HepG2 (cell line): ENCODE results near the gene SPTB. TPM values are rescaled to one million over a fixed set of nuclear protein-coding genes. Genes with fewer than 3 reads are reported as not detected.
A peak's percentile ranks its signal among the peaks of the same experiment; 100 is the strongest.

Experiments used
- ATAC-seq: fragments of 200-7000 bp; cut with Tn5 transposase; 3 replicates; pipeline ENCODE4 v1.9.1; 2020; ENCODE audit warnings: mild to moderate bottlenecking, moderate library complexity
- BruUV-seq: library from RNA; stranded (reverse); fragments of 400-500 nt; replicated peaks from 2 replicates; lab custom pipeline; 2021; lab: Mats Ljungman, UMichigan
- CTCF ChIA-PET: fragments of 300-600 bp; formaldehyde crosslinking; extraction: SDS; loops from one replicate; lab custom pipeline; 2021; ENCODE audit warnings: low total read pairs, inconsistent platforms, low intra/inter-chr PET ratio; lab: Yijun Ruan, JAX
- POLR2A ChIA-PET: fragments of 350-600 bp; sonication (Branson Sonifier 250); formaldehyde crosslinking; loops from one replicate; lab custom pipeline; 2020; ENCODE audit warnings: antibody characterized with exemption, inconsistent platforms; lab: Yijun Ruan, JAX
- DNase-seq: peaks from one replicate; pipeline ENCODE4 v3.0.0-alpha.2; 2015; ENCODE audit warnings: low spot score
- FAIRE-seq: peaks from 3 replicates; lab custom pipeline; 2011; peaks lifted over from hg19 to GRCh38; lab: Jason Lieb, UNC
- H2AFZ ChIP-seq: one replicate; pipeline ENCODE4 v1.6.1; 2011; ENCODE audit warnings: low read length, inconsistent platforms
- H3K27ac ChIP-seq: fragments of 300-600 bp; 3 replicates; pipeline ENCODE4 v1.8.0; 2011; ENCODE audit warnings: mixed run types, mild to moderate bottlenecking, mixed read lengths, low read length, inconsistent platforms; ENCODE audit not compliant: insufficient read depth; ENCODE audit errors: extremely low read length
- H3K27me3 ChIP-seq, 2 experiments: fragments of 200-600 bp in 1 of 2; 2 replicates in 1 of 2; 3 replicates in 1 of 2; pipeline versions ENCODE4 v1.6.0 to v1.8.0; 2011; ENCODE audit warnings: low read length in 2 of 2, mild to moderate bottlenecking in 2 of 2, moderate library complexity in 2 of 2, inconsistent platforms in 1 of 2; ENCODE audit not compliant: insufficient read depth in 2 of 2, control insufficient read depth in 1 of 2
- H3K36me3 ChIP-seq, 2 experiments: fragments of 200-600 bp in 1 of 2; replicated peaks in 1 of 2; 2 replicates in 1 of 2; 3 replicates in 1 of 2; pipeline versions ENCODE4 v1.5.1 to v1.8.0; 2011; ENCODE audit warnings: low read length in 2 of 2, inconsistent platforms in 1 of 2; ENCODE audit not compliant: insufficient read depth in 2 of 2, control insufficient read depth in 1 of 2
- H3K4me1 ChIP-seq: 2 replicates; pipeline ENCODE4 v1.5.1; 2012; ENCODE audit warnings: low read length, inconsistent platforms; ENCODE audit not compliant: insufficient read depth
- H3K4me2 ChIP-seq: 2 replicates; pipeline ENCODE4 v1.6.0; 2011; ENCODE audit warnings: low read depth, low read length, inconsistent platforms
- H3K4me3 ChIP-seq, 3 experiments: fragments of 200-600 bp in 1 of 3; sonication (generic), shearing (Covaris generic) in 1 of 3; replicated peaks in 1 of 3; 2 replicates each; pipeline ENCODE4 v1.5.1; 2011 to 2016; ENCODE audit warnings: low read length in 3 of 3, inconsistent platforms in 2 of 3, low read depth in 2 of 3, mild to moderate bottlenecking in 2 of 3, control low read depth in 1 of 3, mixed read lengths in 1 of 3; ENCODE audit not compliant: insufficient read depth in 1 of 3
- H3K79me2 ChIP-seq: one replicate; pipeline ENCODE4 v1.6.1; 2011; ENCODE audit warnings: low read length, inconsistent platforms; ENCODE audit not compliant: insufficient read depth
- H3K9ac ChIP-seq: 2 replicates; pipeline ENCODE4 v1.6.0; 2011; ENCODE audit warnings: mild to moderate bottlenecking, low read depth, low read length, inconsistent platforms; ENCODE audit not compliant: insufficient read depth
- H3K9me3 ChIP-seq: 2 replicates; pipeline ENCODE4 v1.5.1; 2012; ENCODE audit warnings: mild to moderate bottlenecking, low read length
- H4K20me1 ChIP-seq: 2 replicates; pipeline ENCODE4 v1.6.0; 2011; ENCODE audit warnings: inconsistent platforms, mild to moderate bottlenecking, low read length, moderate library complexity; ENCODE audit not compliant: insufficient read depth
- CBFB ChIP-seq: sonication (generic); formaldehyde crosslinking; IDR thresholded peaks from 2 replicates; pipeline ENCODE4 v1.4.0; 2020; ENCODE audit warnings: missing genetic modification reagents
- KAT2B ChIP-seq: fragments of 150-350 bp; IDR thresholded peaks from 2 replicates; pipeline ENCODE4 v1.6.1; 2014; ENCODE audit warnings: low read depth, low read length, borderline replicate concordance
- KDM5B ChIP-seq: sonication (generic); formaldehyde crosslinking; IDR thresholded peaks from 2 replicates; pipeline ENCODE4 v1.4.0; 2020; ENCODE audit warnings: missing genetic modification reagents, mild to moderate bottlenecking, borderline replicate concordance
- KLF9 ChIP-seq: IDR thresholded peaks from 2 replicates; pipeline ENCODE4 v1.6.1; 2016; ENCODE audit warnings: low read depth
- SALL1 ChIP-seq: sonication (generic); formaldehyde crosslinking; IDR thresholded peaks from 2 replicates; pipeline ENCODE4 v1.8.0; 2022; ENCODE audit warnings: mild to moderate bottlenecking, missing genetic modification reagents
- ZFP62 ChIP-seq: sonication (generic); formaldehyde crosslinking; IDR thresholded peaks from 2 replicates; pipeline ENCODE4 v1.4.0; 2020; ENCODE audit warnings: missing genetic modification reagents
- ZNF253 ChIP-seq: sonication (generic); formaldehyde crosslinking; IDR thresholded peaks from 2 replicates; pipeline ENCODE4 v1.8.0; 2022; ENCODE audit warnings: mild to moderate bottlenecking, missing genetic modification reagents, borderline replicate concordance
- ZNF7 ChIP-seq: IDR thresholded peaks from 2 replicates; pipeline ENCODE4 v1.6.1; 2016; ENCODE audit warnings: missing biosample characterization, missing genetic modification reagents
- WGBS: methylation state at CpG from one replicate; pipeline ENCODE4 v1.1.6; 2017; ENCODE audit warnings: low lambda C conversion rate; 5-methylcytosine and 5-hydroxymethylcytosine counted together
- in situ Hi-C: cut with HindIII; loops from 2 replicates; pipeline ENCODE4 v1.10.0; 2017; ENCODE audit warnings: low pct_unique_long_range_greater_than_20kb; ENCODE audit not compliant: extremely low pct_ligation_motif_present
- intact Hi-C: fragments of 100-400 bp; cut with micrococcal nuclease; formaldehyde crosslinking; loops from one replicate; pipeline ENCODE4 v1.10.0; 2022; ENCODE audit not compliant: unreplicated experiment
- polyA plus RNA-seq, 8 experiments: library from polyadenylated mRNA; depleted of rRNA in 3 of 8; stranded (reverse) in 7 of 8; unstranded in 1 of 8; fragments of >200 nt; fragmentation: Illumina TruSeq in 4 of 8; extraction: Trizol in 4 of 8; gene quantifications; 2 replicates each; pipeline versions ENCODE4 v1.2.1 to v1.2.3, GENCODE V29; 2011 to 2016; ENCODE audit warnings: low read depth in 4 of 8, missing spikeins in 1 of 8, mixed read lengths in 1 of 8; ENCODE audit not compliant: insufficient read depth in 1 of 8
- total RNA-seq, 5 experiments: library from RNA; depleted of rRNA; stranded (reverse); fragments of >200 nt; fragmentation: Illumina TruSeq; extraction: Trizol; gene quantifications; 2 replicates each; pipeline ENCODE4 v1.2.3, GENCODE V29; 2016; ENCODE audit warnings: low read depth in 1 of 5
- TF ChIP-seq, protein P1 (sequence below): sonication (generic); formaldehyde crosslinking; IDR thresholded peaks from 2 replicates; pipeline ENCODE4 v1.5.1; 2020; ENCODE audit warnings: missing genetic modification reagents, mild to moderate bottlenecking, borderline replicate concordance
- TF ChIP-seq, protein P2 (sequence below): sonication (generic); formaldehyde crosslinking; IDR thresholded peaks from 2 replicates; pipeline ENCODE4 v1.5.1; 2020; ENCODE audit warnings: mild to moderate bottlenecking, missing genetic modification reagents, borderline replicate concordance

The SPTB gene
- total and polyA plus RNA-seq, 2 of the 13 experiments (the other 11 are each of a cell fraction or from before 2014, with no cell fraction given): 0.01 to 0.02 TPM

DNA sequence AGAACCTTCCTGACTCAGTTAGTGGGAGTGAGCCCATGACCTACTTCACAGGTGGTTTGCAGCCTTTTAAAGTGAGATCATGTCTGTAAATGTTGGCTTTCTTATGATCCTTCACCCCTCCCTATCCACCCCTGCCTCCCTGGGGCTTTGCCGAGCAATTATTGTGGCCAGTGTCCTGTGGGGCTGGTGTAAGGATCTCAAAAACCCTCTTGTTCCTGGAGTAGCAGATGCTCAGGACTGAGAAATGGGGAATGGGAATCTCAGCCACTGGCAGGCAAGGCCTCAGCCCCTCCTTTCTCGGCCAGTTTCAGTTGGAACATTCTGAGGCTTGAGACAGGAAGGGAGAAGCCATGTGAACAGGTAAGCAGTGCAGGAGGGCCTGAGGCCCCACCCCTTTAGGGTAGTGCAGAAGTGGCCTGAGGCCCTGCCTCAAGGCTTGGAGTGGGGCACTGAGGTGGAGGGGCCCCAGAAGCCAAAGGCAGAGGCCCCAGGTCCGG, 121.6 kb downstream of the SPTB start:
- H2AFZ ChIP-seq: no peak overlapping the region
- POLR2A ChIA-PET: no interaction called here
- H3K4me1 ChIP-seq: peaks cover 22% of the 10 kb centered on the region
- H3K9ac ChIP-seq: no peak overlapping the region
- FAIRE-seq (no peak), ATAC-seq (no peak), DNase-seq (no peak)
- no peaks in the 10 kb centered on the region for H3K79me2 ChIP-seq
- no peaks in the 10 kb centered on the region for H3K36me3 ChIP-seq
- 0 out of 2 replicates have a peak, but pooled peaks have one; percentile 26 for TF ChIP-seq ZNF7 (CRISPR knock-in tag)
- no peak for TF ChIP-seq KLF9 (CRISPR knock-in tag)
- TF ChIP-seq, protein P1, sequence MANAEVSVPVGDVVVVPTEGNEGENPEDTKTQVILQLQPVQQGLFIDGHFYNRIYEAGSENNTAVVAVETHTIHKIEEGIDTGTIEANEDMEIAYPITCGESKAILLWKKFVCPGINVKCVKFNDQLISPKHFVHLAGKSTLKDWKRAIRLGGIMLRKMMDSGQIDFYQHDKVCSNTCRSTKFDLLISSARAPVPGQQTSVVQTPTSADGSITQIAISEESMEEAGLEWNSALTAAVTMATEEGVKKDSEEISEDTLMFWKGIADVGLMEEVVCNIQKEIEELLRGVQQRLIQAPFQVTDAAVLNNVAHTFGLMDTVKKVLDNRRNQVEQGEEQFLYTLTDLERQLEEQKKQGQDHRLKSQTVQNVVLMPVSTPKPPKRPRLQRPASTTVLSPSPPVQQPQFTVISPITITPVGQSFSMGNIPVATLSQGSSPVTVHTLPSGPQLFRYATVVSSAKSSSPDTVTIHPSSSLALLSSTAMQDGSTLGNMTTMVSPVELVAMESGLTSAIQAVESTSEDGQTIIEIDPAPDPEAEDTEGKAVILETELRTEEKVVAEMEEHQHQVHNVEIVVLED: no peak
- no peak for TF ChIP-seq KAT2B
- TF ChIP-seq ZNF253 (CRISPR knock-in tag): no peak
- H4K20me1 ChIP-seq: no peaks in the 10 kb centered on the region
- CTCF ChIA-PET: no interaction called here
- peaks cover 6 to 37% of the 10 kb centered on the region in 2 experiments; a peak in 4 of 5 replicates for H3K27me3 ChIP-seq
- no TSS peak for BruUV-seq
- H3K4me3 ChIP-seq: no peak overlapping the region
- H3K4me2 ChIP-seq: no peak overlapping the region
- WGBS: 6% methylated on average over 3 of the region's 3 CpGs
- H3K27ac ChIP-seq: no peak overlapping the region
- in situ Hi-C loops (loop anchor here (5.0 kb wide), 1 partner anchor 86 kb away; no protein-coding TSS in a partner anchor), intact Hi-C loops (no loop called here)
- H3K9me3 ChIP-seq: no peaks in the 10 kb centered on the region

DNA sequence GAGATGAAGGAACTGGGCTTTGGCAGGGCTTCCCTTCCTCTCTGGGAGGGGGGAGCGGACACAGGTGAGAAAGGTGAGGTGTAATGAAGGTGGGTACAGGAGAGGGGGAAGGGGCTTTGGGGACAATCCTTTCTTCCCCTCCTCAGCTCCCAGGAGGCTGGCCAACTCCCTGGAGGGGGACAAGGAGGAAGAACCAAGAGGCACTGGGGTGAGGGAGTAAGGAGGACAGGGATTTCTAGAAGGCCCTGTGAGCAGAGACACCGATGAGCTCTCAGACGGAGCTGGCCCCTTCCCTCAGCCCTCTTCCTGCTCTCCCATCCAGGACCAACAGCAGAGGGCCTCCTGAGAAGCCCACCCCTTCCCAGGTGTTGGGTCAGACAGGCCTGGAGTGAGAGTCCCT, 122.1 kb downstream of the SPTB start:
- FAIRE-seq (no peak), DNase-seq (no peak), ATAC-seq (no peak)
- H3K79me2 ChIP-seq: no peaks in the 10 kb centered on the region
- H3K4me3 ChIP-seq: no peak overlapping the region
- H3K4me2 ChIP-seq: no peak overlapping the region
- no peak overlapping the region for H2AFZ ChIP-seq
- TF ChIP-seq KDM5B (CRISPR knock-in tag) (no peak), ZFP62 (CRISPR knock-in tag) (no peak), CBFB (CRISPR knock-in tag) (no peak), SALL1 (CRISPR knock-in tag) (no peak)
- TF ChIP-seq, protein P2, sequence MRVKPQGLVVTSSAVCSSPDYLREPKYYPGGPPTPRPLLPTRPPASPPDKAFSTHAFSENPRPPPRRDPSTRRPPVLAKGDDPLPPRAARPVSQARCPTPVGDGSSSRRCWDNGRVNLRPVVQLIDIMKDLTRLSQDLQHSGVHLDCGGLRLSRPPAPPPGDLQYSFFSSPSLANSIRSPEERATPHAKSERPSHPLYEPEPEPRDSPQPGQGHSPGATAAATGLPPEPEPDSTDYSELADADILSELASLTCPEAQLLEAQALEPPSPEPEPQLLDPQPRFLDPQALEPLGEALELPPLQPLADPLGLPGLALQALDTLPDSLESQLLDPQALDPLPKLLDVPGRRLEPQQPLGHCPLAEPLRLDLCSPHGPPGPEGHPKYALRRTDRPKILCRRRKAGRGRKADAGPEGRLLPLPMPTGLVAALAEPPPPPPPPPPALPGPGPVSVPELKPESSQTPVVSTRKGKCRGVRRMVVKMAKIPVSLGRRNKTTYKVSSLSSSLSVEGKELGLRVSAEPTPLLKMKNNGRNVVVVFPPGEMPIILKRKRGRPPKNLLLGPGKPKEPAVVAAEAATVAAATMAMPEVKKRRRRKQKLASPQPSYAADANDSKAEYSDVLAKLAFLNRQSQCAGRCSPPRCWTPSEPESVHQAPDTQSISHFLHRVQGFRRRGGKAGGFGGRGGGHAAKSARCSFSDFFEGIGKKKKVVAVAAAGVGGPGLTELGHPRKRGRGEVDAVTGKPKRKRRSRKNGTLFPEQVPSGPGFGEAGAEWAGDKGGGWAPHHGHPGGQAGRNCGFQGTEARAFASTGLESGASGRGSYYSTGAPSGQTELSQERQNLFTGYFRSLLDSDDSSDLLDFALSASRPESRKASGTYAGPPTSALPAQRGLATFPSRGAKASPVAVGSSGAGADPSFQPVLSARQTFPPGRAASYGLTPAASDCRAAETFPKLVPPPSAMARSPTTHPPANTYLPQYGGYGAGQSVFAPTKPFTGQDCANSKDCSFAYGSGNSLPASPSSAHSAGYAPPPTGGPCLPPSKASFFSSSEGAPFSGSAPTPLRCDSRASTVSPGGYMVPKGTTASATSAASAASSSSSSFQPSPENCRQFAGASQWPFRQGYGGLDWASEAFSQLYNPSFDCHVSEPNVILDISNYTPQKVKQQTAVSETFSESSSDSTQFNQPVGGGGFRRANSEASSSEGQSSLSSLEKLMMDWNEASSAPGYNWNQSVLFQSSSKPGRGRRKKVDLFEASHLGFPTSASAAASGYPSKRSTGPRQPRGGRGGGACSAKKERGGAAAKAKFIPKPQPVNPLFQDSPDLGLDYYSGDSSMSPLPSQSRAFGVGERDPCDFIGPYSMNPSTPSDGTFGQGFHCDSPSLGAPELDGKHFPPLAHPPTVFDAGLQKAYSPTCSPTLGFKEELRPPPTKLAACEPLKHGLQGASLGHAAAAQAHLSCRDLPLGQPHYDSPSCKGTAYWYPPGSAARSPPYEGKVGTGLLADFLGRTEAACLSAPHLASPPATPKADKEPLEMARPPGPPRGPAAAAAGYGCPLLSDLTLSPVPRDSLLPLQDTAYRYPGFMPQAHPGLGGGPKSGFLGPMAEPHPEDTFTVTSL: no peak
- H3K27me3 ChIP-seq: peaks cover 6 to 34% of the 10 kb centered on the region in 2 experiments; a peak in 4 of 5 replicates
- WGBS: 61% methylated on average over 3 of the region's 3 CpGs
- intact Hi-C loops: no loop called here
- H4K20me1 ChIP-seq: no peaks in the 10 kb centered on the region
- no peaks in the 10 kb centered on the region for H3K9me3 ChIP-seq
- BruUV-seq: no TSS peak
- ChIA-PET CTCF (no interaction called here), POLR2A (no interaction called here)
- no peak overlapping the region for H3K27ac ChIP-seq
- peaks cover 22% of the 10 kb centered on the region for H3K4me1 ChIP-seq
- no peak overlapping the region for H3K9ac ChIP-seq
- in situ Hi-C loops: loop anchor here (5.0 kb wide), 1 partner anchor 85 kb away; no protein-coding TSS in a partner anchor
- H3K36me3 ChIP-seq: no peaks in the 10 kb centered on the region
